ENCODE results near the gene DNAJC16. TPM values are rescaled to one million over a fixed set of nuclear protein-coding genes. Genes with fewer than 3 reads are reported as not detected.
A peak's percentile ranks its signal among the peaks of the same experiment; 100 is the strongest.

Gene DNAJC16
- total RNA-seq, 4 donors from 2014 or later = 10.0 to 20.9 (median 14.2) TPM

GRCh38 chr1:15621975-15622374 is 95.3 kb downstream of the DNAJC16 start:
- H3K4me1 ChIP-seq = peaks cover 19 to 87% (median 42%) of the 10 kb centered on the region in 3 donors
- no peaks in the 10 kb centered on the region for H3K27me3 ChIP-seq
- H3K4me3 ChIP-seq = no peak overlapping the region
- no peaks in the 10 kb centered on the region for H3K9me3 ChIP-seq
- 54 to 72% methylated on average over 5 of the region's 5 CpGs for WGBS, 2 donors
- intact Hi-C loops (cut with DNase I) = no loop called here
- peak overlapping the region; percentile 30 to 100 (median 70) for H3K27ac ChIP-seq
- no peak for TF ChIP-seq CTCF (IDR thresholded peaks at IDR 0.05)
- TF ChIP-seq POLR2A (IDR thresholded peaks at IDR 0.05) = no peak
- H3K36me3 ChIP-seq = peaks cover 4 to 8% (median 7%) of the 10 kb centered on the region in 3 donors
- no peak for DNase-seq

GRCh38 chr1:15622712-15623373 is 96.2 kb downstream of the DNAJC16 start:
- intact Hi-C loops (cut with DNase I) = no loop called here
- Histone ChIP-seq H3K27ac (peak overlapping the region; percentile 10 to 100 (median 70)), H3K4me3 (no peak overlapping the region), H3K9me3 (no peaks in the 10 kb centered on the region), H3K27me3 (no peaks in the 10 kb centered on the region), H3K36me3 (peaks cover 4 to 16% (median 11%) of the 10 kb centered on the region in 3 donors), H3K4me1 (peaks cover 19 to 96% (median 42%) of the 10 kb centered on the region in 3 donors)
- TF ChIP-seq CTCF (IDR thresholded peaks at IDR 0.05) = no peak
- TF ChIP-seq POLR2A (IDR thresholded peaks at IDR 0.05) = no peak
- 71 to 80% methylated on average over 7 of the region's 7 CpGs for WGBS, 2 donors
- no peak for DNase-seq

GRCh38 chr1:15623435-15623834 is 96.8 kb downstream of the DNAJC16 start:
- TF ChIP-seq POLR2A (IDR thresholded peaks at IDR 0.05) = no peak
- TF ChIP-seq CTCF (IDR thresholded peaks at IDR 0.05) = no peak
- Histone ChIP-seq H3K27ac (peak overlapping the region in 1 of 4 donors; percentile 100), H3K36me3 (peaks cover 4 to 22% (median 11%) of the 10 kb centered on the region in 3 donors), H3K9me3 (no peaks in the 10 kb centered on the region), H3K4me3 (no peak overlapping the region), H3K4me1 (peaks cover 19 to 99% (median 45%) of the 10 kb centered on the region in 3 donors), H3K27me3 (no peaks in the 10 kb centered on the region)
- 69 to 88% methylated on average over 6 of the region's 6 CpGs for WGBS, 2 donors
- intact Hi-C loops (cut with DNase I) = no loop called here
- no peak for DNase-seq

- no peaks in the 10 kb centered on the region for H3K9me3 ChIP-seq
- H3K36me3 ChIP-seq = peaks cover 4 to 30% (median 11%) of the 10 kb centered on the region in 3 donors
- no peak for TF ChIP-seq POLR2A (IDR thresholded peaks at IDR 0.05)
- no peak for TF ChIP-seq CTCF (IDR thresholded peaks at IDR 0.05)
- H3K4me3 ChIP-seq = no peak overlapping the region
- H3K4me1 ChIP-seq = peaks cover 16 to 95% (median 41%) of the 10 kb centered on the region in 3 donors
- WGBS, 2 donors = 81 to 88% methylated on average over 3 of the region's 3 CpGs
- H3K27ac ChIP-seq = no peak overlapping the region
- intact Hi-C loops (cut with DNase I) = no loop called here
- H3K27me3 ChIP-seq = no peaks in the 10 kb centered on the region
- no peak for DNase-seq
Observed at GRCh38 chr1:15624133-15624714, 97.6 kb downstream of the DNAJC16 start.

Measured in esophagus squamous epithelium (tissue), 5 donors.